Adrenal gland (tissue), 12 donors: Measurements from ENCODE around the gene JPH3. TPM values are rescaled to one million over a fixed set of nuclear protein-coding genes. Genes with fewer than 3 reads are reported as not detected.

Experiments
- DNase-seq, 7 donors: peaks; one replicate each; pipeline ENCODE4 v3.0.0-alpha.2; 2019 to 2020
- H3K27ac ChIP-seq, 5 donors: fragments of 200-600 bp; sonication (generic) in 4 of 5; 1 replicate in 3 of 5; 2 replicates in 2 of 5; pipeline versions ENCODE4 v1.5.1 to v1.8.0; 2016 to 2020; ENCODE audit warnings: mild to moderate bottlenecking in 1 of 5
- H3K27me3 ChIP-seq: fragments of 200-600 bp; 2 replicates; pipeline ENCODE4 v1.8.0; 2021
- H3K36me3 ChIP-seq, 2 donors: fragments of 200-600 bp; replicated peaks in 1 of 2; 1 replicate in 1 of 2; 2 replicates in 1 of 2; pipeline versions ENCODE4 v1.5.1 to v1.8.0; 2018 to 2022
- H3K4me1 ChIP-seq, 2 donors: fragments of 200-600 bp; replicated peaks in 1 of 2; 1 replicate in 1 of 2; 2 replicates in 1 of 2; pipeline versions ENCODE4 v1.5.1 to v1.8.0; 2018 to 2021
- H3K4me3 ChIP-seq, 4 donors: fragments of 200-600 bp; sonication (generic) in 3 of 4; one replicate each; pipeline ENCODE4 v1.5.1; 2016 to 2018
- H3K9me3 ChIP-seq, 3 donors: fragments of 200-600 bp; sonication (generic) in 1 of 3; replicated peaks in 1 of 3; 1 replicate in 2 of 3; 2 replicates in 1 of 3; pipeline versions ENCODE4 v1.5.1 to v1.8.0; 2016 to 2021
- POLR2A ChIP-seq, 2 donors: fragments of 450-650 bp; IDR thresholded peaks; one replicate each; pipeline ENCODE4 v1.6.1; 2017; ENCODE audit warnings: antibody characterized with exemption in 2 of 2, mild to moderate bottlenecking in 2 of 2, moderate library complexity in 1 of 2
- WGBS, 4 donors: extraction: QIAGEN DNeasy Blood & Tissue Kit in 2 of 4; methylation state at CpG; one replicate each; pipeline versions ENCODE4 v1.1.5 to v1.1.7; 2013 to 2017; 5-methylcytosine and 5-hydroxymethylcytosine counted together
- intact Hi-C, 2 donors: fragments of 100-400 bp; cut with DNase I; formaldehyde crosslinking; loops; one replicate each; pipeline versions ENCODE4 v1.14.1 to v1.15.0; 2022 to 2023
- polyA plus RNA-seq, 3 donors: library from polyadenylated mRNA; stranded (reverse); fragments of 200-250 nt in 2 of 3; fragments of 350-450 nt in 1 of 3; fragmentation: Illumina TruSeq in 1 of 3; extraction: RNeasy Lipid Tissue Mini Kit (QIAGEN cat#74804) in 1 of 3; gene quantifications; one replicate each; pipeline ENCODE4 v1.2.3, GENCODE V29; 2013 to 2014
- total RNA-seq, 9 donors: library from RNA; depleted of rRNA in 4 of 9; stranded (reverse); fragments of >200 nt in 4 of 9; fragments of 120-200 nt in 1 of 9; fragmentation: NEBNext Ultra II Directional in 1 of 9; extraction: Animal tissue kit (Norgen Biotek cat#: 25700) in 1 of 9; gene quantifications; one replicate each; pipeline versions ENCODE4 v1.1.0 to v1.2.4, GENCODE V29; 2013 to 2023
- TF ChIP-seq, protein P1 (sequence below), 6 experiments: fragments of 450-650 bp in 4 of 6; fragments of 200-600 bp in 2 of 6; sonication (generic) in 1 of 6; IDR thresholded peaks; 1 replicate in 5 of 6; 2 replicates in 1 of 6; pipeline versions ENCODE4 v1.5.1 to v1.8.0; 2016 to 2021; ENCODE audit warnings: antibody characterized with exemption in 6 of 6, mild to moderate bottlenecking in 2 of 6, moderate library complexity in 1 of 6
- donor health status: healthy with polysubstance abuse.
- donor health status: Bipolar disorder and iron deficiency.
- donor health status: DM: yes; HTN: yes; CAD: no.
- donor health status: DM: no; HTN: no; CAD: no.
- donor health status: DM: no; HTN: no; CAD: no.
- donor health status: DM: yes; HTN: yes; CAD: no.

JPH3 gene
- total and polyA plus RNA-seq, 12 donors, result 0.10 to 3.7 (median 0.71) TPM; not detected in 1

DNA sequence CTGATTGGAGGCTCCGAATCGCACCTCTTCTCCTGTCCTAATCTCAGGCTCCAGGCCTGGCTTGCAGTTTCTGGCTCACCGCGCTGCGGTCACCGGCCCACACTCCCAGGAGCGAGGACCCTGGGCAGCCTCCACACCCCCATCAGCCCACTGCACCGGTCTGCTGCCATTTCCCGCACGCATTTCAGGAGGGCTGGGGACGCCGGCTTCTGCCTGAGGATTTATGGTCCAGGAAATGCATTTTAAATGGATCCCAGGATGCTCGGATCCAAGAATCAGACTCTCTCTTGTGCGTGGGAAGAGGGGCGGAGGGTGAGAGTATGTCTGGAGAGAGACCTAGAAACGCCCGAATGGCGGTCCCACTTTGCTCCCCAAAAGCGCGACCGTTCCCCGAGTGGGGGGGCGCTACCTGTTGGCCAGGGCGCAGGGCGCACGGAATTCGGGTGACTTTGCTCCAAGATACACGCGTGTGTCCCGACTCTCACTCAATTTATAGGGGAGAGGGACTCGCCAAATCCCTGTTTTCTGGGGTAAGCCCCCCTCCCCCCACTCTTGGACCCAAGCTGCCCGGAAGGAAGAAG lies 817 bp upstream of the JPH3 start:
- peaks cover 63% of the 10 kb centered on the region for H3K27me3 ChIP-seq
- no peak for DNase-seq
- H3K9me3 ChIP-seq, result no peaks in the 10 kb centered on the region
- no peak for TF ChIP-seq POLR2A (IDR thresholded peaks at IDR 0.05)
- TF ChIP-seq, protein P1, sequence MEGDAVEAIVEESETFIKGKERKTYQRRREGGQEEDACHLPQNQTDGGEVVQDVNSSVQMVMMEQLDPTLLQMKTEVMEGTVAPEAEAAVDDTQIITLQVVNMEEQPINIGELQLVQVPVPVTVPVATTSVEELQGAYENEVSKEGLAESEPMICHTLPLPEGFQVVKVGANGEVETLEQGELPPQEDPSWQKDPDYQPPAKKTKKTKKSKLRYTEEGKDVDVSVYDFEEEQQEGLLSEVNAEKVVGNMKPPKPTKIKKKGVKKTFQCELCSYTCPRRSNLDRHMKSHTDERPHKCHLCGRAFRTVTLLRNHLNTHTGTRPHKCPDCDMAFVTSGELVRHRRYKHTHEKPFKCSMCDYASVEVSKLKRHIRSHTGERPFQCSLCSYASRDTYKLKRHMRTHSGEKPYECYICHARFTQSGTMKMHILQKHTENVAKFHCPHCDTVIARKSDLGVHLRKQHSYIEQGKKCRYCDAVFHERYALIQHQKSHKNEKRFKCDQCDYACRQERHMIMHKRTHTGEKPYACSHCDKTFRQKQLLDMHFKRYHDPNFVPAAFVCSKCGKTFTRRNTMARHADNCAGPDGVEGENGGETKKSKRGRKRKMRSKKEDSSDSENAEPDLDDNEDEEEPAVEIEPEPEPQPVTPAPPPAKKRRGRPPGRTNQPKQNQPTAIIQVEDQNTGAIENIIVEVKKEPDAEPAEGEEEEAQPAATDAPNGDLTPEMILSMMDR (IDR thresholded peaks at IDR 0.05), result no peak
- peak overlapping the region in 1 of 5 donors; percentile 8 for H3K27ac ChIP-seq
- H3K4me3 ChIP-seq, result no peak overlapping the region
- 3 to 5% (median 4%) methylated on average over 15 to 32 of the region's 32 CpGs for WGBS, 4 donors
- no peaks in the 10 kb centered on the region for H3K36me3 ChIP-seq
- intact Hi-C loops, result no loop called here
- H3K4me1 ChIP-seq, result no peaks in the 10 kb centered on the region

DNA sequence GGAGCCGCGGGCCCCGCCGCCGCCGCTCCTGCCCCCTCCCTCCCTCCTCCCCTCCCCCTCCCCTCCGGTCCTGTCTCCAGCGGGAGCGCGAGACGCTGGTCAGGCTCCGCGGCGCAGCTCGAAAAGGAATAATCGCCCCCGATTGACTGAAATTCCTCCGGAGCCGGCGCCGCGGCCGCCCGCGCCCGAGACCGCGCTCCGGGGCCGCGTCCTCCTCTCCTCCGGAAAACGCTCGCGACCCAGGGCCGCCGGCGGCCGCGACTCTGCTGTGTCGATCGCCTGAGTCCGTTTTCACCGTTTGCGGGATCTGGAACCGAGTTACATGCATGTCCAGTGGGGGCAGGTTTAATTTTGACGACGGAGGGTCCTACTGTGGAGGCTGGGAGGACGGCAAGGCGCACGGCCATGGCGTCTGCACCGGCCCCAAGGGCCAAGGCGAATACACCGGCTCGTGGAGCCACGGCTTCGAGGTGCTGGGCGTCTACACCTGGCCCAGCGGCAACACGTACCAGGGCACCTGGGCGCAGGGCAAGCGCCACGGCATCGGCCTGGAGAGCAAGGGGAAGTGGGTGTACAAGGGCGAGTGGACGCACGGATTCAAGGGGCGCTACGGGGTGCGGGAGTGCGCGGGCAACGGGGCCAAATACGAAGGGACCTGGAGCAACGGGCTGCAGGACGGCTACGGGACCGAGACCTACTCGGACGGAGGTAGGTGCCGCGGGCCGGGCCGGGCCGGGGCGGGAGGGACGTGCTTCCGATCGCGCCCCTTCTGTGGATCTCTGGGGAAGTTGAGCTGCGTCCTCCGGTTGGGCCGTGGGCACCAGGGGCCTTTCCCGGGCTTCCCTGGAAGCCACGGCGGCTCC lies 744 bp downstream of the JPH3 start:
- Histone ChIP-seq H3K4me3 (no peak overlapping the region), H3K27me3 (peaks cover 69% of the 10 kb centered on the region), H3K4me1 (no peaks in the 10 kb centered on the region), H3K9me3 (no peaks in the 10 kb centered on the region), H3K36me3 (no peaks in the 10 kb centered on the region), H3K27ac (no peak overlapping the region)
- no peak for TF ChIP-seq POLR2A (IDR thresholded peaks at IDR 0.05)
- TF ChIP-seq, protein P1 (IDR thresholded peaks at IDR 0.05), result no peak
- no peak for DNase-seq
- WGBS, 4 donors, result 0 to 3% (median 1%) methylated on average over 30 to 96 of the region's 97 CpGs
- intact Hi-C loops, result no loop called here

DNA sequence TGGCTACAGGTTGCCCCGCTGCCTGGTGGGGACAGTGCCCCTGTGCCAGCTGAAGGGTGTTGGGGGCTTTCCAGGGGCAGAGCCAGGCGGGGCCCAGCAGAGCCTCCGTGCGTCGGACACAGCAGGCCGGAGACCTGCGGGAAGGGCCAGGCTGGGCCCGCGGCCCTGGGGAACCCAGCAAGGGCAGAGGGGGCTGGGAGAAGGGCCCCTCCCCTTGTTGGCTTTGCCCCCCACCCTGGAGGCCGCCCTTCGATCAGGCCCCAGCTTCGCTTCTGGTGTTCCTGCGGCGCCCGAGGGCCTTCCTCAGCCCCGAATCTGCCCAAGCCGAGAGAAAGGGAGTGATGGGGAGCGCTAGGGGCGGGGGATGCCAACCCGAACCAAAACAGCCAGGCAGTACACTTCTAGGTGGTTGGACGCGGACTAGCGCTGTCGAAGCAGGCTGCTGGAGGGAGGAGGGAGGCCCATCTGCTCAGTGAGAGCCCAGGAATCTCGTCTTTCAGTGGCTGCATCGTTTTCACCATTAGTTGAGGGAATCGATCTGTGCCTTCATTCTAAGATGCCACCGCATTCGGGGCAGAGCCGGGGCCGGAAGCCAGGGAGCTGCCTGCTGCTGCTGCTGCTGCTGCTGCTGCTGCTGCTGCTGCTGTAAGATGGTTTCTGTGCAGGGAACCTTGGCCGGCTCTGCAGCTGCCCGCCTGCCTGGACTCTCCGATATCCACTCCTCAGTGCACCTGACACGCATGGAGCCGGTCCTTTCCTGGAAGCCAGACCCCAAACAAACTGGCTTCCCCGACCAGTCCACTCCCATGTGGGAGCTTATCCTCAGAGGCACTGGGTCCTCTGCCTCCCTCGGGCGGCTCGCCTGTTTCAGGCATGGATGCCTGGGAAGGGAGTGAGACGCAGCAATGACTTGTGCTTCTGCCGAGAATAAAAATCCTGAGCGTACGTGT lies 1.7 kb downstream of the JPH3 start:
- no peak overlapping the region for H3K4me3 ChIP-seq
- no peak for TF ChIP-seq POLR2A (IDR thresholded peaks at IDR 0.05)
- TF ChIP-seq, protein P1 (IDR thresholded peaks at IDR 0.05), result no peak
- H3K4me1 ChIP-seq, result no peaks in the 10 kb centered on the region
- peak overlapping the region in 1 of 5 donors; percentile 26 for H3K27ac ChIP-seq
- intact Hi-C loops, result no loop called here
- H3K9me3 ChIP-seq, result no peaks in the 10 kb centered on the region
- H3K36me3 ChIP-seq, result no peaks in the 10 kb centered on the region
- 7 to 34% (median 19%) methylated on average over 7 to 44 of the region's 44 CpGs for WGBS, 4 donors
- no peak for DNase-seq
- peaks cover 69% of the 10 kb centered on the region for H3K27me3 ChIP-seq
